ELR (cell line): Measurements from ENCODE around the gene UPK3BL1.
"Not testable (repeated sequence)": the region's sequence is repeated elsewhere in the genome, so short reads cannot be mapped to it uniquely, and the experiment has no call there.

Experiments used
- DNase-seq: peaks from one replicate; pipeline ENCODE4 v3.0.0-alpha.2; 2015; ENCODE audit warnings: low read depth

Gene UPK3BL1

GRCh38 chr7:102642691-102643090 is at the start of gene UPK3BL1:
TSS of gene UPK3BL1 (minus strand) at chr7:102642791. CDS start at chr7:102642741, 50 bp downstream.
- not testable (repeated sequence) for DNase-seq

GRCh38 chr7:102690602-102691001 is 48.0 kb upstream of the UPK3BL1 start:
- not testable (repeated sequence) for DNase-seq

GRCh38 chr7:102689436-102690282 is 47.1 kb upstream of the UPK3BL1 start:
- not testable (repeated sequence) for DNase-seq

DNA sequence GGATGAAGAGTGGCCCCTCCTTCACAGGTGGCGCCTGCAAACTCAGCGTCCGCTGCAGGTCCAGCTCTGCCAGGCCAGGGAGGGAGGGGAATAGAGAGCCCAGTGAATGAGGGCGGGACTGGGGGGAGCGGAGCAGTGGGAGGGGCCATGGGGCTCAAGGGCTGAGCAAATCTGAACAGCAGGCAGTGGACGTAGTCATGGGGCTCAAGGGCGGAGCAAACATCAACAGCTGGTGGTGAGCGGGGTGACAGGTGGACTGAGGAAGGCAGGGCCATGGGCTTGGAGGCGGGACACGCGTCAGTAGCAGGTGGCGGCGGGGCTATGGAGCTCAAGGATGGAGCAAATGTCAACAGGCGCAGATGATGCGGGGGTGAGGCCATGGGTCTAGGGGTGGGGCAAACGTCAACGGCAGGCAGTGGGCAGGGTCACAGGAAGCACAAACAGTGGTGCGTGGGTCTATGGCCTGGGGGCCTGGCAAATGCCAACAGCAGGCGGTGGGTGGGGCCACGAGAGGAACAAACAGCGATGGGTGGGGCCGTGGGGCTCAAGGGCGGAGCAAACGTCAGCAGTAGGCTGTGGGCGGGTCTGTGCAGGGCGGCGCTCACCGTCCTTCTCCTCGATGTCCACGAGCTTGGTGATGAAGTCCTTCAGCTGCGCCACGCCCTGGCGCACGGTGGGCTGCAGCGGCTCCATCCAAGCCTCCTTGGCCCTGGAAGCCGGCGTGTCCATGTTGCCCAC is 45.9 kb upstream of the UPK3BL1 start:
- DNase-seq = not testable (repeated sequence)

DNA sequence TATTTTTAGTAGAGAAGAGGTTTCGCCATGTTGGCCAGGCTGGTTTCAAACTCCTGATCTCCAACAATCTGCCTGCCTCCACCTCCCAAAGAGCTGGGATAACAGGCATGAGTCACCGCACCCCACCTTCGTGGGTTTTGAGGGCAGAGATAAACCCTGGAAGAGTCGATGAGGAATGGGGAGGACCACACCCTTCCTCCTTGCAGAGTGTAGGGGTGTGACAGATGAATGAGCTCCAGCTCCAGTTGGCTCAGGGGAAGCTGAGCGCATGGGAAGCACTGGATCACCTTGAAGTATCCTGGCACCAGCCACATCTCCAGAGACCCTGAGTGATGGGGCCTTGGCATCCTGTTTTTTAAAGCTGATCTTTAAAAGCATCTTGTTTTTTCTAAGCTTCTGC is 40.0 kb upstream of the UPK3BL1 start:
- DNase-seq = not testable (repeated sequence)

DNA sequence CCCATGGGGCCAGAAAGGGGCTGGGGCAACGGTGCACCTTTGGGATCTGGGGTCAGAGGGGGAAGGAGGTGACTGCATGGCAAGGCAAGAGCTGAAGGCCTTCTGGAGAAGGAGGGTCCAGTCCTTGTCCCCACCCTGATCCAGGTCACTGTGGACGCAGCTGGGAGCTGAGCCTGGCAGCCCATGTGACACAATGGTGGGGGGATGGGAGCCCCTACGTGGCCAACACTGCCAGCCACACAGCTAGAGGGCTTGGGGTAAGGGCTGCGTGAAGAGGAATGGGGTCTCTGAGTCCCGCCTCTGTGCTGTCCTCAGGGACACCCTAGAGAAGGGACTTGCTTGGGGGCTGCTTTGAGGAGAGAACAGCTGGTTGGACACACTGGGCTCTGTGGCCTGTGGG is 38.2 kb upstream of the UPK3BL1 start:
- DNase-seq = not testable (repeated sequence)

DNA sequence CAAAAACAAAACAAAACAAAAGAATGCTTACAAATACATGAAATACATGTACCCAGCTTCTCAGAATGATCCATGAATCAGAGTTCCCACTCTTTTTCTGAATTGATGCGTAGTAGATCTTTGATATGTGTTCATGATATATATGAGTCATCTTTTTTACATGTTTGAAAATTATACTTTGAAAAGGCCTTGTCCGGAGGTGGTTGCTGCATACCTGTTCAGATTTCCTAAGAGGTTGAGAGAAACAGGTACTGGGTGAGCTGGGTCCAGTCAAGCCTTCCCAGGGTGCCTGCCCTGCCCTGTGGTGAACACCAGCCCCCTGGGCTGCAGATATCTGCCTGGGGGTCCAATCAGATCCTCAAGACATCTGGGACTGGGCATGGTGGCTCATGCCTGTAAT is 33.0 kb upstream of the UPK3BL1 start:
- DNase-seq = not testable (repeated sequence)

DNA sequence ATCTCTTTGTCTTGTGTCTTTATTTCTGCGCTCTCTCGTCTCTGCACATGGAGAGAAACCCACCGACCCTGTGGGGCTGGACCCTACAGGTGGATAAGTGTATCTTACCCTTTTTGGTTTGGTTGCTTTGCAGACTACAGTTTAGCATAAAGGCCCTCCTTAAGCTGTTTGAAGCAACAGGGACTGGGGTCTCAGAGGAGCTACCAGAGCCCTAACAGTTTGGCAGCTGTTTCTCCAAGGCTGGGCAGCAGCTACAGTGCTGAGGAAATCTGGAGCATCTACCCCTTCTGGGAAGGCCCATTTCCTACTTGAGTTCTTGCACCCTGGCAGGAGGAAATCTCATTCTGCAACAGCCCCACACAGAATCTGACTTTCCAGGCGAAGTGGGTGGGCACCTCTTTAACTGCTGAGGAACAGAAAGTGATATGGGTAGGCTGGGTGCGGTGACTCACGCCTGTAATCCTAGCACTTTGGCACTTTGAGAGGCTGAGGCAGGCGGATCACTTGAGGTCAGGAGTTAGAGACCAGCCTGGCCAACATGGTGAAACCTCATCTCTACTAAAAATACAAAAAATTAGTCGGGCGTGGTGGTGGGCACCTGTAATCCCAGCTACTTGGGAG is 31.0 kb upstream of the UPK3BL1 start:
- DNase-seq = not testable (repeated sequence)

- not testable (repeated sequence) for DNase-seq
These were observed 29.3 kb upstream of the UPK3BL1 start for GRCh38 chr7:102671956-102672307.

GRCh38 chr7:102671166-102671955 is 28.8 kb upstream of the UPK3BL1 start, which contains the start of gene POLR2J2:
TSS of gene POLR2J2 (minus strand) at chr7:102671663. CDS start at chr7:102671601, 62 bp downstream.
- DNase-seq = peak; percentile 85

GRCh38 chr7:102667523-102667922 is 24.9 kb upstream of the UPK3BL1 start:
- not testable (repeated sequence) for DNase-seq

GRCh38 chr7:102666850-102667249 is 24.3 kb upstream of the UPK3BL1 start:
- DNase-seq = not testable (repeated sequence)

- DNase-seq = not testable (repeated sequence)
These were observed 22.2 kb upstream of the UPK3BL1 start for GRCh38 chr7:102664765-102665164.

DNA sequence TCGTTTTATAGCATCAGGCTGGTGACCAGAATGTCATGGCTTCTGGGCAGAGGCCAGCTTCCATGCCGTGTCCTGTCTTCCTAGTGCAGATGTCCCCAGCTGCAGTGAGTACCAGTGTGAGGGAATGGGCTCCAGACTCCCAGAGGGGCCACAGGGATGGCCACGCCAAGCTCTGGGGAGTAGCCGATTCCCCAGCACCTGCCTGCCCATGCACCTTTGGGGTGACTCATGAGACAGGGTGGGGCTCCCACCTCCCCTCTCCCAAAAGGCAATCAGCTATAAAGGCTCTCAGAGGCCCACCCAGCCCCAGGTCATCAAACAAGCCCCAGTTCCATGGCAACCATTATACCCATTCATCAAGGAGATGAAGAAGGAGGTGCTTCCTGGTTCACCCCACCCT is 7.3 kb upstream of the UPK3BL1 start, which contains the start of gene SPDYE2B:
Gene SPDYE2B, plus strand, starts transcription at position 396 of the 400 bp plus-strand sequence. CDS start 2,030 bp downstream, outside the sequence.
- DNase-seq = not testable (repeated sequence)

DNA sequence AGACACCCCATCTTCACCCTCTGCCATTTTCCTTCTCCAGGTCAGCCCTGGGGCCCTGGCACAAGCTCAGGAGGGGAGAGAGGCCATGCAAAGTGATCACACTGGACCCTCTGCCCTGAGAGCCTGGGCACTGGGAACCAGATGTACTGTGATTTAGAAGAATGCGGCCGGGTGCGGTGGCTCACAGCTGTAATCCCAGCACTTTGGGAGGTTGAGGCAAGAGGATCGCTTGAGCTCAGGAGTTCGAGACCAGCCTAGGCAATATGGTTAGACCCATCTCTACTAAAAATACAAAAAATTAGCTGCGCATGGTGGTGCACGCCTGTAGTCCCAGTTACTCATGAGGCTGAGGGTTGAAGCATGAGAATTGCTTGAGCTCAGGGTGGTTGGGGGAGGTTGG is 5.2 kb upstream of the UPK3BL1 start:
- DNase-seq = not testable (repeated sequence)

- DNase-seq = not testable (repeated sequence)
These were observed 813 bp upstream of the UPK3BL1 start for GRCh38 chr7:102643404-102643803.

GRCh38 chr7:102638848-102639247 is 3.7 kb downstream of the UPK3BL1 start:
- peak; percentile 0 for DNase-seq

DNA sequence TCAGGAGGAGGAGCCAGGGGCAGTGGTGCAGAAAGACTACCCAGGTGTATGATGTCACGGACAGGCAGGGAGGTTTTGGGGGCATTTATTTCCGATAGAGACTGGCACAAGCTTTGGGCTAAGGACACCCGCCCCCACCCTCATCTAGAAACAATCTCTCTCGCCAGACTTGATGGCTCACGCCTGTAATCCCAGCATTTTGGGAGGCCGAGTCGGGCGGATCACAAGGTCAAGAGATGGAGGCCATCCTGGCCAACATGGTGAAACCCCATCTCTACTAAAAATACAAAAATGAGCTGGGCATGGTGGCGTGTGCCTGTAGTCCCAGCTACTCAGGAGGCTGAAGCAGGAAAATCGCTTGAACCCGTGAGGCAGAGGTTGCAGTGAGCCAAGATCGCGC is 5.6 kb downstream of the UPK3BL1 start:
- DNase-seq = not testable (repeated sequence)

- DNase-seq = not testable (repeated sequence)
These were observed 7.2 kb downstream of the UPK3BL1 start for GRCh38 chr7:102635354-102635753.

DNA sequence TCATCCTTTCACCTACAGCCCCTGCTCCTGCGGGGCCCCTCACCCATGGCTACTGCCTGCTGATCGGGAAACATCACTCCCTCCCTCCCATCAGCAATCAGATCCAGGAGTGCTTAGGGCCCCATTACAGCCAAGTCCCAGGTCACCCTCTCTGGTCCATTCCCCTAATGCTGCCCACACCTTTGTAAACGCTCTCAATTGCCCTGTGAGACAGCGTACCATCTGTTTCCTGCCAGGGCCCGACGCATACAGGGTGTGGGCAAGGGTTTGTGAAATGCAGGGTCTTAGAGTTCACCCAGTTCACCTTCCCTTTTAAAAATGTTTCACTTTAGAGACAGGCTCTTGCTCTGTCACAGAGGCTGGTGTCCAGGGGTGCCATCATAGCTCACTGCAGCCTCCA is 8.3 kb downstream of the UPK3BL1 start:
- not testable (repeated sequence) for DNase-seq

GRCh38 chr7:102630622-102631021 is 12.0 kb downstream of the UPK3BL1 start:
- DNase-seq = not testable (repeated sequence)
